HepG2 (cell line): Measurements from ENCODE around the gene MYADML2. TPM values are rescaled to one million over a fixed set of nuclear protein-coding genes. Genes with fewer than 3 reads are reported as not detected.

Source experiments
- ATF7-NPFF ChIP-seq: sonication (generic); formaldehyde crosslinking; IDR thresholded peaks from 2 replicates; pipeline ENCODE4 v1.8.1; 2023; ENCODE audit warnings: mild to moderate bottlenecking, low read depth, missing genetic modification reagents, moderate library complexity
- CC2D1A ChIP-seq: sonication (generic); formaldehyde crosslinking; IDR thresholded peaks from 2 replicates; pipeline ENCODE4 v1.8.1; 2023; ENCODE audit warnings: mild to moderate bottlenecking, missing genetic modification reagents
- EHMT2 ChIP-seq: fragments of 200-600 bp; sonication (generic); IDR thresholded peaks from 2 replicates; pipeline ENCODE4 v1.7.0; 2017; ENCODE audit warnings: antibody characterized with exemption, low read depth, low read length, borderline replicate concordance
- FOXJ3 ChIP-seq: sonication (generic); formaldehyde crosslinking; IDR thresholded peaks from 2 replicates; pipeline ENCODE4 v1.4.0; 2020; ENCODE audit warnings: missing genetic modification reagents, mild to moderate bottlenecking, borderline replicate concordance
- GABPB1 ChIP-seq: IDR thresholded peaks from 2 replicates; pipeline ENCODE4 v1.6.1; 2016; ENCODE audit warnings: mild to moderate bottlenecking, missing genetic modification reagents, moderate library complexity, missing compliant biosample characterization
- HMG20B ChIP-seq: conservative IDR thresholded peaks from 2 replicates; pipeline ENCODE4 v1.6.1; 2016; ENCODE audit warnings: missing genetic modification reagents, missing compliant biosample characterization
- HOXD1 ChIP-seq: sonication (generic); formaldehyde crosslinking; IDR thresholded peaks from 2 replicates; pipeline ENCODE4 v1.5.0; 2020; ENCODE audit warnings: missing genetic modification reagents
- MAFF ChIP-seq: IDR thresholded peaks from 2 replicates; pipeline ENCODE4 v1.6.1; 2011; ENCODE audit warnings: low read depth, low read length, improper control_type of control experiment
- NCOA5 ChIP-seq: sonication (generic); formaldehyde crosslinking; IDR thresholded peaks from 2 replicates; pipeline ENCODE4 v1.4.0; 2020; ENCODE audit warnings: missing genetic modification reagents
- NFATC3 ChIP-seq: sonication (generic); formaldehyde crosslinking; IDR thresholded peaks from 2 replicates; pipeline ENCODE4 v1.5.1; 2020; ENCODE audit warnings: mild to moderate bottlenecking, missing genetic modification reagents
- SUZ12 ChIP-seq: fragments of 150-350 bp; IDR thresholded peaks from 2 replicates; pipeline ENCODE4 v1.6.1; 2014; ENCODE audit warnings: low read depth, low read length
- TAF15 ChIP-seq: fragments of 200-400 bp; formaldehyde crosslinking; IDR thresholded peaks from one replicate; pipeline ENCODE4 v1.6.1; 2018; ENCODE audit warnings: mild to moderate bottlenecking, low read depth, low read length; ENCODE audit not compliant: poor library complexity, severe bottlenecking
- TEAD3 ChIP-seq: optimal IDR thresholded peaks from 2 replicates; pipeline ENCODE3; 2016; ENCODE audit warnings: borderline replicate concordance
- YEATS4 ChIP-seq: sonication (generic); formaldehyde crosslinking; IDR thresholded peaks from 2 replicates; pipeline ENCODE4 v1.4.0; 2020; ENCODE audit warnings: missing genetic modification reagents, borderline replicate concordance
- ZNF10 ChIP-seq: sonication (generic); formaldehyde crosslinking; IDR thresholded peaks from 2 replicates; pipeline ENCODE4 v1.4.0; 2020; ENCODE audit warnings: mild to moderate bottlenecking, low read depth, missing genetic modification reagents, borderline replicate concordance
- ZNF230 ChIP-seq: sonication (generic); formaldehyde crosslinking; IDR thresholded peaks from 2 replicates; pipeline ENCODE4 v1.4.0; 2020; ENCODE audit warnings: mild to moderate bottlenecking, missing genetic modification reagents
- ZNF775 ChIP-seq: sonication (generic); formaldehyde crosslinking; IDR thresholded peaks from 2 replicates; pipeline ENCODE4 v1.4.0; 2020; ENCODE audit warnings: missing genetic modification reagents, mild to moderate bottlenecking, moderate library complexity, borderline replicate concordance
- ZNF891 ChIP-seq: sonication (generic); formaldehyde crosslinking; IDR thresholded peaks from 2 replicates; pipeline ENCODE4 v1.5.0; 2020; ENCODE audit warnings: mild to moderate bottlenecking, missing genetic modification reagents
- polyA plus RNA-seq, 8 experiments: library from polyadenylated mRNA; depleted of rRNA in 3 of 8; stranded (reverse) in 7 of 8; unstranded in 1 of 8; fragments of >200 nt; fragmentation: Illumina TruSeq in 4 of 8; extraction: Trizol in 4 of 8; gene quantifications; 2 replicates each; pipeline versions ENCODE4 v1.2.1 to v1.2.3, GENCODE V29; 2011 to 2016; ENCODE audit warnings: low read depth in 4 of 8, missing spikeins in 1 of 8, mixed read lengths in 1 of 8; ENCODE audit not compliant: insufficient read depth in 1 of 8
- total RNA-seq, 5 experiments: library from RNA; depleted of rRNA; stranded (reverse); fragments of >200 nt; fragmentation: Illumina TruSeq; extraction: Trizol; gene quantifications; 2 replicates each; pipeline ENCODE4 v1.2.3, GENCODE V29; 2016; ENCODE audit warnings: low read depth in 1 of 5
- TF ChIP-seq, protein P1 (sequence below), 2 experiments: fragments of 450-650 bp in 1 of 2; sonication (generic) in 1 of 2; formaldehyde crosslinking; IDR thresholded peaks; 2 replicates each; pipeline versions ENCODE4 v1.5.0 to v1.8.0; 2020 to 2022; ENCODE audit warnings: mild to moderate bottlenecking in 1 of 2, missing genetic modification reagents in 1 of 2
- TF ChIP-seq, protein P2 (sequence below): sonication (generic); formaldehyde crosslinking; IDR thresholded peaks from 2 replicates; pipeline ENCODE4 v1.4.0; 2020; ENCODE audit warnings: mild to moderate bottlenecking, missing genetic modification reagents

The MYADML2 gene
- total and polyA plus RNA-seq, 2 of the 13 experiments (the other 11 are each of a cell fraction or from before 2014, with no cell fraction given) = not detected

DNA sequence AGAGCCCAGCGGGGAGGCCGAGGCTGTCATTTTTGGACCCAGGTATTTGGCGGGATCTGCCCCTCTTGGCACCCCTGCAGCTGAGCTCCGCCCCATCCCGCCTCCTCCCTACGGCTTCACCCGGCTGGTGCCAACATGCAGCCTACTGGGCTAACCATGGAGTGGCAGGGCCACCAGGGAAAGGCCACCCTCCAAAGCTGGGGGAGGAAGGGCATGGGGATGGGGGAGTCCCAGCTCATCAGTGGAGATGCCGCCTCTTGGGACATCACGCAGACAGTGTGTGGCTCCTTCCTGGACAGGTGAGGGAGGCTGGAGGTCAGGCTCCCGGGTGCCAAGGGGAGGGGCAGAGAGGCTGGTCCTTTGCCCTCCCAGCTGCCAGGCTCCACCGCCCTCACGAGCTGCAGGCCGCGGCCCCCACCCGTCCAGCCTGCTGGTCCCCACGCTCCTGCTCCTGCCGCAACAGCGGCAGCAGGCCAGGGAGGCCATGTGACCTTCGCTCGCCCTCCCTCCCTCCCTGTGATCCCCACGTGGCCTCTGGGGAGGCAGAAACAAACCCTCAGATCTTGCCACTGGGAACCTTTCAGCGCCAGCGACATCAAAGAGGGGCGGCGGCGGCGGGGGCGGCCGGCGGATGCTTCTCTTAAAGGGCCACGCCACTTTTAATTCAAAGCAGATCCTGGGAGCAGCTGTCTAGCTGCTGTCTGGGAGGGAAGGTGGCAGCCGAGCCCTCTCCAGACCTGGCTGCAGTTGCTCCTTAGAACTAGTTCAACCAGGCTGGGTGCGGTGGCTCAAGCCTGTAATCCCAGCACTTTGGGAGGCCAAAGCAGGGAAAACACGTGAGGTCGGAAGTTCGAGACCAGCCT, 20.7 kb upstream of the MYADML2 start (continued):
- TF ChIP-seq EHMT2 (no peak), HOXD1 (CRISPR knock-in tag) (peak; percentile 74), NCOA5 (CRISPR knock-in tag) (0 out of 2 replicates have a peak, but pooled peaks have one; percentile 10), GABPB1 (peak; percentile 88), ZNF775 (CRISPR knock-in tag) (no peak), FOXJ3 (peak; percentile 80), MAFF (no peak), HMG20B (CRISPR knock-in tag) (peak; percentile 68; the same call in 1 of the 2 replicates), TEAD3 (CRISPR knock-in tag) (peak; percentile 64), SUZ12 (no peak), ZNF230 (CRISPR knock-in tag) (0 out of 2 replicates have a peak, but pooled peaks have one; percentile 80), ZNF891 (CRISPR knock-in tag) (peak; percentile 70; the same call in 1 of the 2 replicates), TAF15 (peak; percentile 31), ZNF10 (no peak), CC2D1A (CRISPR knock-in tag) (no peak), ATF7-NPFF (no peak; the same call in 1 of the 2 replicates), YEATS4 (CRISPR knock-in tag) (peak; percentile 95), NFATC3 (CRISPR knock-in tag) (no peak)
- TF ChIP-seq, protein P1, sequence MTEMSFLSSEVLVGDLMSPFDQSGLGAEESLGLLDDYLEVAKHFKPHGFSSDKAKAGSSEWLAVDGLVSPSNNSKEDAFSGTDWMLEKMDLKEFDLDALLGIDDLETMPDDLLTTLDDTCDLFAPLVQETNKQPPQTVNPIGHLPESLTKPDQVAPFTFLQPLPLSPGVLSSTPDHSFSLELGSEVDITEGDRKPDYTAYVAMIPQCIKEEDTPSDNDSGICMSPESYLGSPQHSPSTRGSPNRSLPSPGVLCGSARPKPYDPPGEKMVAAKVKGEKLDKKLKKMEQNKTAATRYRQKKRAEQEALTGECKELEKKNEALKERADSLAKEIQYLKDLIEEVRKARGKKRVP (CRISPR knock-in tag; IDR thresholded peaks at IDR 0.05) = peak in 1 of 2 experiments; percentile 81; a peak in 2 of 4 replicates
- TF ChIP-seq, protein P2, sequence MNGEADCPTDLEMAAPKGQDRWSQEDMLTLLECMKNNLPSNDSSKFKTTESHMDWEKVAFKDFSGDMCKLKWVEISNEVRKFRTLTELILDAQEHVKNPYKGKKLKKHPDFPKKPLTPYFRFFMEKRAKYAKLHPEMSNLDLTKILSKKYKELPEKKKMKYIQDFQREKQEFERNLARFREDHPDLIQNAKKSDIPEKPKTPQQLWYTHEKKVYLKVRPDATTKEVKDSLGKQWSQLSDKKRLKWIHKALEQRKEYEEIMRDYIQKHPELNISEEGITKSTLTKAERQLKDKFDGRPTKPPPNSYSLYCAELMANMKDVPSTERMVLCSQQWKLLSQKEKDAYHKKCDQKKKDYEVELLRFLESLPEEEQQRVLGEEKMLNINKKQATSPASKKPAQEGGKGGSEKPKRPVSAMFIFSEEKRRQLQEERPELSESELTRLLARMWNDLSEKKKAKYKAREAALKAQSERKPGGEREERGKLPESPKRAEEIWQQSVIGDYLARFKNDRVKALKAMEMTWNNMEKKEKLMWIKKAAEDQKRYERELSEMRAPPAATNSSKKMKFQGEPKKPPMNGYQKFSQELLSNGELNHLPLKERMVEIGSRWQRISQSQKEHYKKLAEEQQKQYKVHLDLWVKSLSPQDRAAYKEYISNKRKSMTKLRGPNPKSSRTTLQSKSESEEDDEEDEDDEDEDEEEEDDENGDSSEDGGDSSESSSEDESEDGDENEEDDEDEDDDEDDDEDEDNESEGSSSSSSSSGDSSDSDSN (CRISPR knock-in tag) = peak; percentile 88
